T-helper 2 cell treated with Interferon-gamma antibody and Interleukin-4, amounts not matched to agents 100 ng/mL and 5 ng/mL, for 36 hours (primary cell): Measurements from ENCODE around the gene ANO10. TPM values are rescaled to one million over a fixed set of nuclear protein-coding genes. Genes with fewer than 3 reads are reported as not detected.
"Not testable (repeated sequence)": the region's sequence is repeated elsewhere in the genome, so short reads cannot be mapped to it uniquely, and the experiment has no call there.

ENCODE experiments used
- intact Hi-C: fragments of 100-400 bp; cut with micrococcal nuclease; formaldehyde crosslinking; loops from one replicate; pipeline ENCODE4 v1.15.1; 2023
- total RNA-seq: library from RNA; stranded (reverse); gene quantifications from 2 replicates; pipeline ENCODE4 v1.2.3, GENCODE V29; 2022

The ANO10 gene, protein sequence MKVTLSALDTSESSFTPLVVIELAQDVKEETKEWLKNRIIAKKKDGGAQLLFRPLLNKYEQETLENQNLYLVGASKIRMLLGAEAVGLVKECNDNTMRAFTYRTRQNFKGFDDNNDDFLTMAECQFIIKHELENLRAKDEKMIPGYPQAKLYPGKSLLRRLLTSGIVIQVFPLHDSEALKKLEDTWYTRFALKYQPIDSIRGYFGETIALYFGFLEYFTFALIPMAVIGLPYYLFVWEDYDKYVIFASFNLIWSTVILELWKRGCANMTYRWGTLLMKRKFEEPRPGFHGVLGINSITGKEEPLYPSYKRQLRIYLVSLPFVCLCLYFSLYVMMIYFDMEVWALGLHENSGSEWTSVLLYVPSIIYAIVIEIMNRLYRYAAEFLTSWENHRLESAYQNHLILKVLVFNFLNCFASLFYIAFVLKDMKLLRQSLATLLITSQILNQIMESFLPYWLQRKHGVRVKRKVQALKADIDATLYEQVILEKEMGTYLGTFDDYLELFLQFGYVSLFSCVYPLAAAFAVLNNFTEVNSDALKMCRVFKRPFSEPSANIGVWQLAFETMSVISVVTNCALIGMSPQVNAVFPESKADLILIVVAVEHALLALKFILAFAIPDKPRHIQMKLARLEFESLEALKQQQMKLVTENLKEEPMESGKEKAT
- total RNA-seq: 8.9 and 11.3 TPM in 2 replicates

- intact Hi-C loops: loop anchor here (1.0 to 5.0 kb wide), 5 partner anchors 68 to 818 kb away; partner anchors contain the start of genes ABHD5, HIGD1A, POMGNT2 and SNRK
Measured at GRCh38 chr3:43621656-43622432, at the start of gene ANO10. ANO10 (minus strand) TSS chr3:43622011; CDS start chr3:43605852, 16,159 bp downstream.

DNA sequence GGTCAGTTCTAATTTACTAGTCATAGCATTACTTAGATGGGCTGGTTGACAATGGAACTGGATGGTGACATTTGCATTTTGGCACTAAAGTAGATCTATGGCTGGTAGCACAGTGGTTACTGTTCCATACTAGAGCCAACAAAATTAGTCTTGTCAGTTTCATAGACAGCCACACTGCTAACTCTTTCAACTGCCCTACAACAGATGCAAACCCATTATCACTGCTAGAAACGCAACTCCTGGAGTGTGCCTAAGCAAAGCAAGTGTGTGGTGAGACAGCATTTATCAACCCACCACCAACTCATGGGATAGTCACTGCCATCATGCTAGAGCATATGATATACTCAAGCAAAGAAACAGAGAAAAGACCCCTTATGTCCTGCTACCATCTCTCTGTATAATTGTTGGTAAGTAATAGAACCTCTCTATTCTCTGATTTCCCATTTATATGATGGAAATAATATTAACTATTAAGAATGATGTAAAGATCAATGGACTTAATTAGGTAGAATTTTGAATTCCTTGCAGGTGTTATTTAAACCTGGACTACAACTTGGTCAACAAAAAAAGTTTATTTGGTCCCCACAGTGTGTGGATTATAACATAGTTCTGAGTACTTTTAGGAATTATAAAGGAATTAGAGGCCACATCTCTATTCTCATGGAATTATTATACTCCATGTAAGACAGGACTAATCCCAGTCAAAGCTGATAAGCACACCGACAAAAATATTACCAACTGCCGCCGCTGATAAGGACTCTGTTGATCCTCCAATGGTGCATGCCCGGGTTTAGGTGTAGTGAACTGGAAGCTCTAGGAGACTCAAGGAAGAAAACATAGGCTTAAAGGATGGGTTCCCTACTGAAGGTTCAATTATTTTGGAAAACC lies 49.1 kb upstream of the ANO10 start:
- intact Hi-C loops: no loop called here

DNA sequence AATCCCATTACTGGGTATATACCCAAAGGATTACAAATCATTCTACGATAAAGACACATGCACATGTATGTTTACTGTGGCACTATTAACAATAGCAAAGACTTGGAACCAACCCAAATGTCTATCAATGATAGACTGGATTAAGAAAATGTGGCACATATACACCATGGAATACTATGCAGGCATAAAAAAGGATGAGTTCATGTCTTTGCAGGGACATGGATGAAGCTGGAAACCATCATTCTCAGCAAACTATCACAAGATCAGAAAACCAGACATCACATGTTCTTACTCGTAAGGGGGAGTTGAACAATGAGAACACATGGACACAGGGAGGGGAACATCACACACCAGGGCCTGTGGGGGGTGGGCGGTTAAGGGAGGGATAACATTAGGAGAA lies 43.2 kb upstream of the ANO10 start:
- intact Hi-C loops: not testable (repeated sequence)

GRCh38 chr3:43661376-43661775 lies 39.6 kb upstream of the ANO10 start:
- intact Hi-C loops: not testable (repeated sequence)

GRCh38 chr3:43659250-43659880 lies 37.6 kb upstream of the ANO10 start:
- intact Hi-C loops: no loop called here

DNA sequence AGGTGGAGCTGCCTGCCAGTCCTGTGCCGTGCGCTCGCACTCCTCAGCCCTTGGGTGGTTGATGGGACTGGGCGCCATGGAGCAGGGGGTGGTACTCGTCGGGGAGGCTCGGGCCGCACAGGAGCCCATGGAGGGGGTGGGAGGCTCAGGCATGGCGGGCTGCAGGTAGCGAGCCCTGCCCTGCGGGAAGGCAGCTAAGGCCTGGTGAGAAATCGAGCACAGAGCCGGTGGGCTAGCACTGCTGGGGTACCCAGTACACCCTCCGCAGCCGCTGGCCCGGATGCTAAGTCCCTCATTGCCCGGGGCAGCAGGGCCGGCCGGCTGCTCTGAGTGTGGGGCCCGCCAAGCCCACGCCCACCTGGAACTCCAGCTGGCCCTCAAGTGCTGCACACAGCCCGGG lies 34.6 kb upstream of the ANO10 start:
- intact Hi-C loops: not testable (repeated sequence)

GRCh38 chr3:43650345-43650744 lies 28.5 kb upstream of the ANO10 start:
- intact Hi-C loops: no loop called here

DNA sequence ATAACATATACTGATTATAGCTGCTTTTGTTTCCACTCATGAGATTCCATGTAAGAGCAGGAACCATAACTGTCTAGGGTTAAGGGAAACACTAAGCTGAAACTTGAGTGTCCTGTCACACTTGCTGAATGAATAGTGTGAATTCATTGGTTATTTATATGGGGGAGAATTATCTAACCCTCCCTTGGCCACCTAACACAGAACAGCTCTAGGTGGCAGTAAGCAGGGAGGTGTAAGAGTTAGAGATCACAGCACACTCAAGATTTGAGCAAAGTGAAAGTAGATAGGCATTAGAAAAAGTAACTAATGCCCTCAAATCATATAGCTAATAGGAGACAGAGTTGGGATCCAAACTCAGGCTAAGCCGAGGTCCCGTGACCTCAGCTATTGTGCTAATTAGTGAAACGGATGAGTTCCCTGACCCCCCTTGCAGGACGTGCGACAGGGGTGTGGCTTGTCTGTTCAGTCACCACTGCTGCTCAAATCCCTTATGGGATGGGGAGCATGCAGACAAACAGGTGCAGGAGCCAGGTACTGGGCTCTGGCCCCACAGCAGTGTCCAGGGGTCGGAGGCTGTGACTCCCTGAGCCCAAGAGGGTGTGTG lies 27.7 kb upstream of the ANO10 start:
- intact Hi-C loops: no loop called here

DNA sequence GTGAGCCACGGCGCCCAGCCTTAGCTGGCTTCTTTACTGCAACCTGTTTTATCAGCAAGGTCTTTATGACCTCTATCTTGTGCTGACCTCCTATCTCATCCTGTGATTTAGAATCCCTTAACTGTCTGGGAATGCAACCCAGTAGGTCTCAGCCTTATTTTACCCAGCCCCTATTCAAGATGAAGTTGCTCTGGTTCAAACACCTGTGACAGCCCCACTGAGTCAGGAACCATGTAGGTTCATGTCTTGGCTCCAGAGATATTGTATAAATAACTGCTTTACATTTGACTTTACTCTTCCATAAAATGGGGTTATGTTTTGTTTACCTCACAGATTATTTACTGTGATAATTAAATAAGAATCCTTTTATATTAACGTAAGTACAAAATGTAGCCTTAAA lies 27.1 kb upstream of the ANO10 start:
- intact Hi-C loops: no loop called here

- intact Hi-C loops: no loop called here
Measured at GRCh38 chr3:43647331-43648166, 25.7 kb upstream of the ANO10 start.

DNA sequence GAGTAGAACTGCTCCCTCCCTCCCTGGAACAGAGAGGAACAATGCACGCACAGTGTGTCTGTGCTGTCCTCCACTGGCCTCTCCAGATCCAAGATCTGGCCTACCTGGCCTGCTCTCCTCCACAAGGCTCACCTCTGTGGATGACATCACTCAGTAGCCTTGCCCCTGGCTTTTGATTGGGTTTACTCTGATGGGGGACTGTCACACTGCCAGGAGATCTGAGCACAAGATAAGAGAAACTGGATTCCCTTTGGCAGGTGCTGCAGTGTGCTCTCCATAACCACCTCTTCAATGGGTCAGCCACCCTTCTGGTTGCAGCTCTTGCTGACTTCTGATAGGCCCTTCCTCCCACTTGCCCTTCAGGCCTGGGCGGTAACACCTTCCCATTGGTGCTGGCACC lies 22.6 kb upstream of the ANO10 start:
- intact Hi-C loops: no loop called here

- intact Hi-C loops: no loop called here
Measured at GRCh38 chr3:43641306-43642114, 19.7 kb upstream of the ANO10 start.

DNA sequence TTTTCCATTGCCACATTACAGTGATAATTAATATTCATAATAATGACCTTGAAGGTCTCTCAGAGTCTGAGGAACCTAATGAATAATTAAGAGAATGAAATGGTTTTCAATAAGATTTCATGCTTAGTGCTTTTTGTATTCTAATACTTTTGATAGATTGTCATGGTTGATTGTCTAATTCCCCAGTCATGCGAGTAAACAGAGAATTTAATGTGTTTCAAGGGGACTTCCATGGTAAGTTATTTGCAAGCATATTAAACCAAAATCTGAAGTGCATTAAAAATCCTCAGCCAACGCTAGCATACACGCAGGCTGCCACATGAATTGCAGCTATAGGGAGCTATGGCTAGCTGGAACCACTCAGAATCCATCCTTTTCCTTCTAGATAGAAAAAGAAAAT lies 18.9 kb upstream of the ANO10 start:
- intact Hi-C loops: no loop called here

- intact Hi-C loops: loop anchor here (1.0 kb wide), 1 partner anchor 95 kb away; no protein-coding TSS in a partner anchor
Measured at GRCh38 chr3:43638594-43639447, 17.0 kb upstream of the ANO10 start.

DNA sequence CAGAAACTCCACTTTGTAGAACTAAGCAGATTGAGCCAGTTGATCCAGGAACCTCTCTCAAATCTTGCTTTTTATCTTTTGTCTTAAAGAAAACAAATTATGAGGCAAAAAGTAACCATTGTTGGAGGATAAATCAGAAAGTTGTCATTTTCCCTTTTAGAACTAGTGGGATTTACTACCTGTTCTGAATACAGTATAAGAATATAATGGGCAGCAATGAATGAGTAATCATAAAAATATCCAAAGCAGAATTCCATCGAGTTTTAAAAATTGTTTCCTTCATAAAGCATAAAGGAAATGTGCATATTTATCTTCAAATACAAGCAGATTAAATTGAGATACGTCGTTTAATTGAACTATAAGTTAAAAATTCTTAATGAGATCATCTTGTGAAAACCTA lies 15.9 kb upstream of the ANO10 start:
- intact Hi-C loops: loop anchor here (1.0 kb wide), 1 partner anchor 93 kb away; no protein-coding TSS in a partner anchor

GRCh38 chr3:43632986-43633385 lies 11.2 kb upstream of the ANO10 start:
- intact Hi-C loops: no loop called here

DNA sequence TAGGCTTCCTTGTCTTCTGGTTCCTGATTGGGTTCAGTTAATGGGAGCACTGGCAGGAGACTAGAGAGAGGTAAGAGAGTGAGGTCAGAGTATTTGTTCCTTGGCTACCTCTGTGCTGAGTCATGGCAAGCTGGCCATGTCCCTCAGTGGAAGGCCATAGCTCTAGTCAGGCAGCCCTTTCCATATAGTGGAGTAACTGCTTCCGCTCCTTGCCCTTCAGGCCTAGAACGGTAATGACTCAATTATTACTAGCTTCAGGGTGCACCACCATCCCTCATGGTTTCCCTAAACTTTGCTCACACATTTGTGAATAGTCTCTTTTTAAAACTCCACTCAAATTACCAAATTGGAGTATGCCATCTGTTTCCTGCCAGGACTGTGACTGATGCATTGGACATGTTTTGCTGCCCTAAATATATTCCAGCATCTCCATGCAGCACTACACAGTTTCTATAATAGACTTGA lies 10.5 kb upstream of the ANO10 start:
- intact Hi-C loops: no loop called here
